K562 (cell line): ENCODE measurements around the gene KPNA1.

ENCODE experiments used
- CBX2 ChIP-seq: fragments of 200-600 bp; sonication (generic); IDR thresholded peaks from one replicate; pipeline ENCODE4 v1.6.1; 2012; ENCODE audit warnings: mild to moderate bottlenecking, low read length, inconsistent platforms; ENCODE audit not compliant: insufficient read depth, poor library complexity, severe bottlenecking
- EZH2 ChIP-seq: IDR thresholded peaks from 2 replicates; pipeline ENCODE4 v1.6.1; 2012; ENCODE audit warnings: low read depth, mild to moderate bottlenecking, inconsistent platforms, low read length, borderline replicate concordance
- FOXA3 ChIP-seq, 2 experiments: fragments of 450-650 bp in 1 of 2; sonication (generic) in 1 of 2; formaldehyde crosslinking; IDR thresholded peaks in 1 of 2; conservative IDR thresholded peaks in 1 of 2; 2 replicates each; pipeline versions ENCODE4 v1.4.0 to v1.8.0; 2020 to 2022; ENCODE audit warnings: mild to moderate bottlenecking in 2 of 2, missing genetic modification reagents in 1 of 2
- GMEB1 ChIP-seq: fragments of 250-450 bp; sonication (Bioruptor Pico); IDR thresholded peaks from 2 replicates; pipeline ENCODE4 v1.4.0; 2020; ENCODE audit warnings: mild to moderate bottlenecking
- HMGXB4 ChIP-seq: sonication (generic); formaldehyde crosslinking; IDR thresholded peaks from 2 replicates; pipeline ENCODE4 v1.8.1; 2023; ENCODE audit warnings: mild to moderate bottlenecking, missing genetic modification reagents
- KLF1 ChIP-seq: fragments of 450-650 bp; IDR thresholded peaks from 2 replicates; pipeline ENCODE4 v1.6.1; 2016; ENCODE audit warnings: missing genetic modification characterization, missing compliant biosample characterization
- KLF13 ChIP-seq: fragments of 450-650 bp; IDR thresholded peaks from 2 replicates; pipeline ENCODE4 v1.6.1; 2016; ENCODE audit warnings: missing genetic modification characterization, low read depth, mild to moderate bottlenecking, missing compliant biosample characterization, moderate library complexity, borderline replicate concordance
- POLR2A ChIP-seq: fragments of 450-650 bp; conservative IDR thresholded peaks from 2 replicates; pipeline ENCODE4 v1.6.1; 2016
- POLR2AphosphoS5 ChIP-seq: IDR thresholded peaks from 2 replicates; pipeline ENCODE4 v1.6.1; 2011; ENCODE audit warnings: mild to moderate bottlenecking, low read depth, low read length, moderate library complexity; ENCODE audit not compliant: control insufficient read depth, insufficient read depth
- PRDM10 ChIP-seq: fragments of 450-650 bp; IDR thresholded peaks from 2 replicates; pipeline ENCODE4 v1.6.1; 2018; ENCODE audit not compliant: partially characterized antibody
- YY1 ChIP-seq, 3 experiments: IDR thresholded peaks; 2 replicates each; pipeline ENCODE4 v1.6.1; 2011; ENCODE audit warnings: low read length in 2 of 3, mild to moderate bottlenecking in 2 of 3, moderate library complexity in 2 of 3, borderline replicate concordance in 1 of 3, control low read depth in 1 of 3, low read depth in 1 of 3; ENCODE audit not compliant: insufficient read depth in 3 of 3, insufficient replicate concordance in 2 of 3, control insufficient read depth in 1 of 3, insufficient read length in 1 of 3; ENCODE audit errors: extremely low read depth in 1 of 3
- ZBTB1 ChIP-seq: sonication (generic); formaldehyde crosslinking; IDR thresholded peaks from 2 replicates; pipeline ENCODE4 v1.8.1; 2023; ENCODE audit warnings: missing genetic modification reagents, low read depth, mild to moderate bottlenecking, borderline replicate concordance
- ZNF253 ChIP-seq: fragments of 250-450 bp; sonication (Bioruptor Pico); conservative IDR thresholded peaks from 2 replicates; pipeline ENCODE4 v1.6.1; 2021; ENCODE audit warnings: mild to moderate bottlenecking

GRCh38 chr3:122389197-122389596 is 125.5 kb downstream of the KPNA1 start:
- TF ChIP-seq KLF1 (tag): no peak
- no peak for TF ChIP-seq POLR2A
- no peak for TF ChIP-seq CBX2
- no peak for TF ChIP-seq FOXA3 (CRISPR knock-in tag; conservative IDR thresholded peaks at IDR 0.05 in 1 of 2, IDR thresholded peaks at IDR 0.05 in 1 of 2)
- no peak for TF ChIP-seq ZBTB1 (CRISPR knock-in tag)
- TF ChIP-seq YY1 (IDR thresholded peaks at IDR 0.05; ENCODE audit: borderline replicate concordance in 1 of 3, control insufficient read depth in 1 of 3, extremely low read depth in 1 of 3, insufficient read depth in 3 of 3, insufficient read length in 1 of 3, insufficient replicate concordance in 2 of 3, low read depth in 1 of 3, low read length in 2 of 3): no peak
- TF ChIP-seq PRDM10: no peak
- TF ChIP-seq POLR2AphosphoS5: no peak
- TF ChIP-seq ZNF253 (CRISPR knock-in tag): no peak
- TF ChIP-seq GMEB1 (CRISPR knock-in tag): no peak
- no peak for TF ChIP-seq HMGXB4 (CRISPR knock-in tag)
- no peak for TF ChIP-seq EZH2
- no peak for TF ChIP-seq KLF13 (tag)
